Activated T-cell treated with anti-CD3 and anti-CD28 coated beads for 1 hour (primary cell): ENCODE data around the gene TAF6.
A peak's percentile ranks its signal among the peaks of the same experiment; 100 is the strongest.

ENCODE experiments used
- DNase-seq: peaks from one replicate; pipeline ENCODE4 v3.0.0-alpha.2; 2020; ENCODE audit warnings: low read depth

Gene TAF6

GRCh38 chr7:100093054-100093453, 26.1 kb downstream of the TAF6 start:
- DNase-seq, result no peak

GRCh38 chr7:100091411-100092181, 27.6 kb downstream of the TAF6 start:
- no peak for DNase-seq

GRCh38 chr7:100090527-100091410, 28.4 kb downstream of the TAF6 start:
- DNase-seq, result no peak

GRCh38 chr7:100089458-100090196, 29.5 kb downstream of the TAF6 start:
- DNase-seq, result no peak

- DNase-seq, result peak; percentile 87
Observed at GRCh38 chr7:100088621-100089457, 30.3 kb downstream of the TAF6 start, which contains the start of gene COPS6. Gene COPS6 (plus strand): TSS chr7:100088969. CDS start chr7:100088991, 22 bp downstream.

- no peak for DNase-seq
Observed at GRCh38 chr7:100088095-100088620, 31.0 kb downstream of the TAF6 start.

- DNase-seq, result no peak
Observed at GRCh38 chr7:100087055-100087750, 32.0 kb downstream of the TAF6 start.

- DNase-seq, result no peak
Observed at GRCh38 chr7:100085515-100085914, 33.6 kb downstream of the TAF6 start.

- DNase-seq, result no peak
Observed at GRCh38 chr7:100082978-100083377, 36.2 kb downstream of the TAF6 start.

GRCh38 chr7:100081535-100082102, 37.5 kb downstream of the TAF6 start, which contains the start of gene ZNF3:
Gene ZNF3 (minus strand): TSS chr7:100081723. CDS start chr7:100077357, 4,366 bp downstream.
- peak; percentile 93 for DNase-seq

GRCh38 chr7:100080907-100081534, 38.1 kb downstream of the TAF6 start:
- no peak for DNase-seq

- no peak for DNase-seq
Observed at GRCh38 chr7:100079024-100079560, 40.1 kb downstream of the TAF6 start.

GRCh38 chr7:100077205-100077604, 42.0 kb downstream of the TAF6 start:
- no peak for DNase-seq

- no peak for DNase-seq
Observed at GRCh38 chr7:100075418-100075817, 43.7 kb downstream of the TAF6 start.

- DNase-seq, result no peak
Observed at GRCh38 chr7:100074841-100075240, 44.3 kb downstream of the TAF6 start.

- DNase-seq, result no peak
Observed at GRCh38 chr7:100072462-100072861, 46.7 kb downstream of the TAF6 start.

- DNase-seq, result no peak
Observed at GRCh38 chr7:100071018-100071723, 48.0 kb downstream of the TAF6 start.

- DNase-seq, result no peak
Observed at GRCh38 chr7:100069991-100070390, 49.2 kb downstream of the TAF6 start.

- DNase-seq, result no peak
Observed at GRCh38 chr7:100066953-100067352, 52.2 kb downstream of the TAF6 start.
